Loucy (cell line): Measurements from ENCODE around the gene FOXC2.

ENCODE experiments used
- H2AFZ ChIP-seq: fragments of 200-600 bp; sonication (generic); 2 replicates; pipeline ENCODE4 v1.6.0; 2016; ENCODE audit warnings: antibody characterized with exemption, mild to moderate bottlenecking, low read length, moderate library complexity
- H3F3A ChIP-seq: fragments of 200-600 bp; 2 replicates; pipeline ENCODE4 v1.6.0; 2016; ENCODE audit warnings: antibody characterized with exemption, low read depth, mild to moderate bottlenecking
- H3K27me3 ChIP-seq: fragments of 200-600 bp; sonication (generic); 2 replicates; pipeline ENCODE4 v1.6.1; 2014; ENCODE audit warnings: low read length, mild to moderate bottlenecking; ENCODE audit not compliant: insufficient read depth, poor library complexity, severe bottlenecking
- H3K36me3 ChIP-seq: fragments of 200-600 bp; sonication (generic); 2 replicates; pipeline ENCODE4 v1.6.1; 2016; ENCODE audit warnings: low read length; ENCODE audit not compliant: insufficient read depth
- H3K4me1 ChIP-seq: fragments of 200-600 bp; sonication (generic); 2 replicates; pipeline ENCODE4 v1.5.1; 2014; ENCODE audit warnings: low read length, mild to moderate bottlenecking; ENCODE audit not compliant: insufficient read depth, poor library complexity, severe bottlenecking
- H3K4me2 ChIP-seq: fragments of 200-600 bp; sonication (generic); 2 replicates; pipeline ENCODE4 v1.6.0; 2014; ENCODE audit warnings: antibody characterized with exemption, low read length, low read depth, mild to moderate bottlenecking; ENCODE audit not compliant: poor library complexity, severe bottlenecking
- H3K4me3 ChIP-seq: fragments of 200-600 bp; sonication (generic); 2 replicates; pipeline ENCODE4 v1.5.1; 2014; ENCODE audit warnings: low read length, mild to moderate bottlenecking, mixed read lengths; ENCODE audit not compliant: poor library complexity, severe bottlenecking
- H3K79me2 ChIP-seq: fragments of 200-600 bp; sonication (generic); 2 replicates; pipeline ENCODE4 v1.6.1; 2014; ENCODE audit warnings: low read length; ENCODE audit not compliant: insufficient read depth
- H3K9ac ChIP-seq: fragments of 200-600 bp; sonication (generic); 2 replicates; pipeline ENCODE4 v1.6.0; 2014; ENCODE audit warnings: mild to moderate bottlenecking, low read depth, low read length, moderate library complexity; ENCODE audit not compliant: poor library complexity, severe bottlenecking
- H3K9me2 ChIP-seq: fragments of 200-600 bp; sonication (generic); replicated peaks from 2 replicates; pipeline ENCODE4 v1.6.1; 2016; ENCODE audit warnings: low read depth, low read length, mixed read lengths
- H3K9me3 ChIP-seq: fragments of 200-600 bp; sonication (generic); 2 replicates; pipeline ENCODE4 v1.6.1; 2014; ENCODE audit warnings: mild to moderate bottlenecking, antibody characterized with exemption, low read length, low read depth; ENCODE audit not compliant: insufficient read depth
- H4K20me1 ChIP-seq: fragments of 200-600 bp; sonication (generic); 2 replicates; pipeline ENCODE4 v1.6.0; 2014; ENCODE audit warnings: antibody characterized with exemption, low read length, mild to moderate bottlenecking; ENCODE audit not compliant: insufficient read depth, poor library complexity, severe bottlenecking
- EZH2phosphoT487 ChIP-seq: fragments of 200-600 bp; IDR thresholded peaks from 2 replicates; pipeline ENCODE4 v1.6.1; 2018; ENCODE audit warnings: antibody characterized with exemption, mild to moderate bottlenecking, moderate library complexity, borderline replicate concordance
- TF ChIP-seq, protein P1 (sequence below): fragments of 200-600 bp; sonication (generic); conservative IDR thresholded peaks from 2 replicates; pipeline ENCODE4 v1.5.1; 2014; ENCODE audit warnings: mild to moderate bottlenecking, antibody characterized with exemption, low read length

The FOXC2 gene

DNA sequence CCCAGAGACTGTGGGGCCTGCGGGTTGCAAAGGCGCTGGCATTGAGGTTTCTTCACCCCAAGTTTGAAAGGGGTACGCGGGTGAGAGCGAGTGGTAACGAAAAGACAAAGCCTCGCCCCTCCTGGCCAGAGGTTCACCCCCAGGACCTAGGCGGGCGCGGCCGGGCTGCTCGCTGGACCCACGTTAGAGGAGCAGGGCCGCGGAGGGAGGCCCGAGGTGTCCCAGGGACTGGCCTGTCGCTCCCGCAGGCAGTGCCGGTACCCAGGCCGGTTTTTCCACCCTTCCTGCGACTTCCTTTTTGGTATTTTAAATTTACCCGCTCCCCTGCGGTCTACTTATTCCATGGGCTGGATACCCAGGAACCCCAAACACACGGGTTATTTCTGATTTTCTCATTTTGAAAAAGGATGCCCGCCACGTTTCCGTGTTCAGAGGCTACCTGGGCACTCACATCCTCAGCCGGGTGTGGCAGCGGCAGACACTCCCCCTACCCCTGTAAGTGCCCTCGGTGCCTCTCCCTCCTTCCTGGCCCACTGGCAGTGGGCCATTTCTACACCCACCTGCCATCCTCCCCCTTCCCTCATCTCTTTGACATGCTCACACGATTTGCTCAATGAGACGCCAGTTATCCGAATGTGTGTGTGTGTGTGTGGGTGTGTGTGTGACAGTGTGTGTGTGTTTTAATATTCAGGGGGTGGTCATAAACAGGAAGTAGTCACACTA is 10.1 kb downstream of the FOXC2 start:
- TF ChIP-seq EZH2phosphoT487 = no peak
- TF ChIP-seq, protein P1, sequence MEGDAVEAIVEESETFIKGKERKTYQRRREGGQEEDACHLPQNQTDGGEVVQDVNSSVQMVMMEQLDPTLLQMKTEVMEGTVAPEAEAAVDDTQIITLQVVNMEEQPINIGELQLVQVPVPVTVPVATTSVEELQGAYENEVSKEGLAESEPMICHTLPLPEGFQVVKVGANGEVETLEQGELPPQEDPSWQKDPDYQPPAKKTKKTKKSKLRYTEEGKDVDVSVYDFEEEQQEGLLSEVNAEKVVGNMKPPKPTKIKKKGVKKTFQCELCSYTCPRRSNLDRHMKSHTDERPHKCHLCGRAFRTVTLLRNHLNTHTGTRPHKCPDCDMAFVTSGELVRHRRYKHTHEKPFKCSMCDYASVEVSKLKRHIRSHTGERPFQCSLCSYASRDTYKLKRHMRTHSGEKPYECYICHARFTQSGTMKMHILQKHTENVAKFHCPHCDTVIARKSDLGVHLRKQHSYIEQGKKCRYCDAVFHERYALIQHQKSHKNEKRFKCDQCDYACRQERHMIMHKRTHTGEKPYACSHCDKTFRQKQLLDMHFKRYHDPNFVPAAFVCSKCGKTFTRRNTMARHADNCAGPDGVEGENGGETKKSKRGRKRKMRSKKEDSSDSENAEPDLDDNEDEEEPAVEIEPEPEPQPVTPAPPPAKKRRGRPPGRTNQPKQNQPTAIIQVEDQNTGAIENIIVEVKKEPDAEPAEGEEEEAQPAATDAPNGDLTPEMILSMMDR = no peak
- Histone ChIP-seq H2AFZ (no peak overlapping the region), H3K9me3 (no peaks in the 10 kb centered on the region), H3K4me2 (no peak overlapping the region), H4K20me1 (no peaks in the 10 kb centered on the region), H3K9me2 (no peaks in the 10 kb centered on the region), H3F3A (no peaks in the 10 kb centered on the region), H3K4me3 (no peak overlapping the region), H3K79me2 (no peaks in the 10 kb centered on the region), H3K27me3 (no peaks in the 10 kb centered on the region), H3K9ac (no peak overlapping the region), H3K4me1 (no peaks in the 10 kb centered on the region), H3K36me3 (no peaks in the 10 kb centered on the region)

DNA sequence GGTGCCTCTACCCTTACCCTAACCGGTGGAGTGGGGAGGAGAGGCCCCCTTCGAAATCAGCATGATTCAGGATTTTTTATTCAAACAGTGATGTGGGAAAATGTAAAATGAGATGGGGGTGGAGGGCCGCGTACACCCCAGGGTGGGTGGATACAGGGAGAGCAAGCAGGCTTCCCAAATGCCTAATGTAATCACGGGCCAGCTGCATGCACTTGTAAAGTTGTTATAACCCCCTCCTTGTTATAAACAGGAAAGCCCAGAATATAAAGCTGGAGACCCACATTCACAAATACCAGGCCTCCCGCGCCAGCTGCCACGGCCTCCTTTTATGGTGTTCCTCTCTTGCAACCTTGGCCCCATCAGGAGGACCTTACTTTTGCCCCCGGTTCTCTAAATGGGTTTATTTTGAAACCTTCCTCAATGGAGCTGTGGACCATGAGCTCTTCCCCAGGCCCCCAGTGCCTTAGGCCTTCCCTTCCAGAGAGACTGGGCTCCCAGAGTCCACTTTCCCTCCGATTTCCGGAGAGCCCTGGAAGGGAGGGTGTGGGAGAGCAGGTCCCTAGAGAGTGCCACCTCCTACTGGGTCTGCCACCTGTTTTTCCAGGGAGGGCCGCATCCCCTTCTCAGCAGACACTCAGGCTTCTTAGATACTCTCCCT is 10.8 kb downstream of the FOXC2 start:
- no peak for TF ChIP-seq EZH2phosphoT487
- TF ChIP-seq, protein P1 = no peak
- H2AFZ ChIP-seq = no peak overlapping the region
- no peak overlapping the region for H3K4me3 ChIP-seq
- H3K36me3 ChIP-seq = no peaks in the 10 kb centered on the region
- H3K4me1 ChIP-seq = no peaks in the 10 kb centered on the region
- H3F3A ChIP-seq = no peaks in the 10 kb centered on the region
- no peak overlapping the region for H3K9ac ChIP-seq
- H3K27me3 ChIP-seq = no peaks in the 10 kb centered on the region
- H3K9me3 ChIP-seq = no peaks in the 10 kb centered on the region
- H4K20me1 ChIP-seq = no peaks in the 10 kb centered on the region
- no peaks in the 10 kb centered on the region for H3K9me2 ChIP-seq
- H3K4me2 ChIP-seq = no peak overlapping the region
- H3K79me2 ChIP-seq = no peaks in the 10 kb centered on the region

DNA sequence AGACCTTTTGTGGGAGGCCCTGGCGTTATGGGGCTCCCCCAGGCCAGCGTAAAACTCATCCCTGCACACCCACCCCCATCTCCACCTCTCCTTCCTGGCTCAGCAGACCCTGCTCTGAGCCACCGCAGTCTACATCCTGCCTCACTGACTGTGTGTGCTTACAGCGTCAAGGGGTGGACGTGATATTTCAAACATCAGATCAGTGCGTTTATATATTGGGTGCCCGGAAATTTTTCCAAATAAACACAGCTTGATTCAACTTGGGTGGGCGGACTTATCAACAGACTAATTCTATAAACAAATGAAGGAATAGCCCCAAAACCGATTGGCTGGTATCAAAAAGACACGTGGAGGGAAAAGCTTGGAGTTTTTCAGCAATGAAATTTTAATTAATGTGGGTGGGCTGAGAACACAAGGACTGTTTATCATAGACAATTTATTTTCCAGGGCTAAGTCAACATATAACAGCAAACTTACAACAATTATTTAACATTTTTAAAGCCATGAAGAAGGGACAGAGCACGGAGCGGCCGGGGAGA is 11.5 kb downstream of the FOXC2 start, which contains the start of gene FOXL1:
FOXL1 (plus strand) TSS at position 489 of the 539 bp plus-strand sequence. CDS start 175 bp downstream, outside the sequence.
- H3K9me3 ChIP-seq = no peaks in the 10 kb centered on the region
- H3K4me2 ChIP-seq = no peak within 1 kb of the TSS
- TF ChIP-seq, protein P1 = no peak
- TF ChIP-seq EZH2phosphoT487 = no peak
- no peak within 1 kb of the TSS for H3K4me3 ChIP-seq
- no peaks in the 10 kb centered on the region for H3K9me2 ChIP-seq
- no peak within 1 kb of the TSS for H3K9ac ChIP-seq
- no peak within 1 kb of the TSS for H2AFZ ChIP-seq
- H3K79me2 ChIP-seq = no peaks in the 10 kb centered on the region
- H3F3A ChIP-seq = no peaks in the 10 kb centered on the region
- H3K27me3 ChIP-seq = no peaks in the 10 kb centered on the region
- H3K36me3 ChIP-seq = no peaks in the 10 kb centered on the region
- no peaks in the 10 kb centered on the region for H4K20me1 ChIP-seq
- no peaks in the 10 kb centered on the region for H3K4me1 ChIP-seq
